Fibroblast of skin of abdomen (primary cell): ENCODE data around the gene UGT2B28. TPM values are rescaled to one million over a fixed set of nuclear protein-coding genes. Genes with fewer than 3 reads are reported as not detected.
"Not testable (repeated sequence)": the region's sequence is repeated elsewhere in the genome, so short reads cannot be mapped to it uniquely, and the experiment has no call there.

Experiments
- DNase-seq: peaks from one replicate; pipeline ENCODE4 v3.0.0-alpha.2; 2013
- polyA plus RNA-seq, 2 experiments: library from polyadenylated mRNA; unstranded; fragments of 120-200 nt; gene quantifications; one replicate each; pipeline ENCODE4 v1.2.1, GENCODE V29; 2013; ENCODE audit not compliant: insufficient read length in 2 of 2

The UGT2B28 gene
- not detected for polyA plus RNA-seq (2013, experiment 1 of 2; ENCODE audit: insufficient read length)
- polyA plus RNA-seq (2013, experiment 2 of 2; ENCODE audit: insufficient read length) = not detected

GRCh38 chr4:69280081-69280480, at the start of gene UGT2B28:
Gene UGT2B28, plus strand, starts transcription at chr4:69280475. Its CDS starts 26 bp downstream, at chr4:69280501.
- not testable (repeated sequence) for DNase-seq

- no peak for DNase-seq
These were observed 41.2 kb upstream of the UGT2B28 start for GRCh38 chr4:69239092-69239491.

- no peak for DNase-seq
These were observed 40.6 kb upstream of the UGT2B28 start for GRCh38 chr4:69239557-69240168.

- DNase-seq = not testable (repeated sequence)
These were observed 39.5 kb upstream of the UGT2B28 start for GRCh38 chr4:69240787-69241186.

GRCh38 chr4:69241746-69242145, 38.5 kb upstream of the UGT2B28 start:
- DNase-seq = not testable (repeated sequence)

DNA sequence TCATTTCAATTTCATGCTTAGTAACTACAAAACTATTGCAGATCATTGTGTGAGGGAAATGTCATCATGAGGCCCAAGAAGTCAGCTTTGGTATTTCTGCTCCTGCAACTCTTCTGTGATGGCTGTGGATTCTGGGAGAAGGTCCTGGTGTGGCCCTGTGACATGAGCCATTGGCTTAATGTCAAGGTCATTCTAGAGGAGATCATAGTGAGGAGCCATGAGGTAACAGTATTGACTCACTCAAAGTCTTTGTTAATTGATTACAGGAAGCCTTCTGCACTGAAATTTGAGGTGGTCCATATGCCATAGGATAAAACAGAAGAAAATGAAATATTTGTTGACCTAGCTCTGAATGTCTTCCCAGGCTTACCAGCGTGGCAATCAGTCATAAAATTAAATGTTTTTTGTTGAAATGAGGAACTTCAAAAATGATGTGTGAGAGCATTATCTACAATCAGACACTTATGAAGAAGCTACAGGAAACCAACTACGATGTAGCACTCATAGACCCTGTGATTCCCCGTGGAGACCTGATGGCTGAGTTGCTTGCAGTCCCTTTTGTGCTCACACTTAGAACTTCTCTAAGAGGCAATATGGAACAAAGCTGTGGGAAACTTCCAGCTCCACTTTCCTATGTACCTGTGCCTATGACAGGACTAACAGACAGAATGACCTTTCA, 37.6 kb upstream of the UGT2B28 start:
- not testable (repeated sequence) for DNase-seq

- DNase-seq = not testable (repeated sequence)
These were observed 29.4 kb upstream of the UGT2B28 start for GRCh38 chr4:69250884-69251283.

- not testable (repeated sequence) for DNase-seq
These were observed 27.0 kb upstream of the UGT2B28 start for GRCh38 chr4:69253147-69253772.

DNA sequence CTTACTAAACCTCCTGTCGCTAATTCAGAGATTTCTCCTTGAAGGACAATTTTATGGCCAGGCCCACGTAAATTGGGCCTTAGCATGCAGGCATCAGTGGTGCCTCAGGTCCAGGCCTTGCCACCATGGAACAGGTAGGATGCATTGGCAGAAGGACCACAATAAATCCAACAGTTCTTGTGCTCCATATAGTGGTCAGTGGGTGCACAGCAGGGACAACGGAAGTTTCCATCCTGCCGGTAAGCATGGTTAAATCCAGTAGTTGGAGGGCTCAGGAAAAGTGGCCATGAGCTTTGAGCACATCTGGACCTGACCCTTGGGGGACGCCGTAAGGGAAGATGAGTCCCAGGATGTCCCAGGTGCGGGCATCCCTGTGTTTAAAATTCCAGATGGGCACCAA, 11.7 kb upstream of the UGT2B28 start:
- not testable (repeated sequence) for DNase-seq

DNA sequence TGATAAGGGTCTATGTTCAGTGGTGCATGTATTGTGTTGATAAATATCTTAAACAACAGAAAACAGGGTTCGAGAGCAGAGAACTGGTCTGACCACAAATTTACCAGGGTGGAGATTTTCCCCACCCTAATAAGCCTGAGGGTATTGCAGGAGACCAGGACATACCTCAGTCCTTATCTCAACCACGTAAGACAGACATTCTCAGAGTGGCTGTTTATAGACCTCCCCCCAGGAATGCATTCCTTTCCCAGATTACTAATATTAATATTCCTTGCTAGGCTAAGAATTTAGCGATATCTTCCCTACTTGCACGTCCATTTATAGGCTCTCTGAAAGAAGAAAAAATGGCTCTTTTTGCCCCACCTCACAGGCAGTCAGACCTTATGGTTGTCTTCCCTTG, 16.1 kb downstream of the UGT2B28 start:
- not testable (repeated sequence) for DNase-seq

GRCh38 chr4:69308426-69309033, 28.3 kb downstream of the UGT2B28 start:
- DNase-seq = not testable (repeated sequence)

DNA sequence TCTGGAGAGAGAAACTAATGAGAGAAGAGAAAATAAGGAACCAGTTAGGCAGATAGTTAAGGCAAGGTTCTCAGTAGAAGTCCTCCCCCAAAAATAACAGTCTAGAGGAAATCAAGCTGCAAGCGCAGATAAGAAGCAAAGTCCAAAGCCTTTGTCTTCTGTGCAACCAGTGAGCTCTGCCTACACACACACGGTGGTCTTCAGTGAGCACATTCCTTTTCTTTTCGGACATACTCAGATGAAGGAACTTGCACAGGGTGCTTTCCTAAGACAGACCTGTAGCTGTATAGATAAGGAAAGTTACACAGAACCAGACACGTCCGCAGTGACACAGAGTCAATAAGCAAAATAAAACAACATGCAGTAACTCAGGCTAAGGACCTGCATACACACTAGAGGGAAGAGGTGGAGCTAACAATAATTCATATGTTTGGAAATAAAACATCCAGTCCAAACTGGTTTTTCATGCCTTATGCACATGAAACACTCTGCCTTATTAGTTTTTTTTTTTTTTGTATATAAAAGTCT, 29.3 kb downstream of the UGT2B28 start:
- not testable (repeated sequence) for DNase-seq

DNA sequence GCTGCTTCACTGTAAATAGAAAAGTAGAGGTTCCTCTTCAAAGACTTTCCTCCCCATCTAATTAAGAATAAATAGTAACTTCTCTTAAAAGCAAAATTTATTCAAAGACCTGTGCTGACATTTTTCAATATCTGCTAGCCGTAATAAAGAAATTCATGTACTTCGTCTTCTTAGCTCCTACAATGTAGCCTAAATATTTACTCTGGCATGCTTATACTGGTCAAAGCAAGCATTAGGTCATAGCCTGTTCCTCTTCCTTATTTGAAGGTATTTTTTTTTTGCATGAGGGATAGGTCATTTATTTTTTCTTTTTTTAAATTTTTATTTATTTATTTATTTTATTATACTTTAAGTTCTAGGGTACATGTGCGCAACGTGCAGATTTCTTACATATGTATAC, 30.0 kb downstream of the UGT2B28 start:
- DNase-seq = not testable (repeated sequence)

DNA sequence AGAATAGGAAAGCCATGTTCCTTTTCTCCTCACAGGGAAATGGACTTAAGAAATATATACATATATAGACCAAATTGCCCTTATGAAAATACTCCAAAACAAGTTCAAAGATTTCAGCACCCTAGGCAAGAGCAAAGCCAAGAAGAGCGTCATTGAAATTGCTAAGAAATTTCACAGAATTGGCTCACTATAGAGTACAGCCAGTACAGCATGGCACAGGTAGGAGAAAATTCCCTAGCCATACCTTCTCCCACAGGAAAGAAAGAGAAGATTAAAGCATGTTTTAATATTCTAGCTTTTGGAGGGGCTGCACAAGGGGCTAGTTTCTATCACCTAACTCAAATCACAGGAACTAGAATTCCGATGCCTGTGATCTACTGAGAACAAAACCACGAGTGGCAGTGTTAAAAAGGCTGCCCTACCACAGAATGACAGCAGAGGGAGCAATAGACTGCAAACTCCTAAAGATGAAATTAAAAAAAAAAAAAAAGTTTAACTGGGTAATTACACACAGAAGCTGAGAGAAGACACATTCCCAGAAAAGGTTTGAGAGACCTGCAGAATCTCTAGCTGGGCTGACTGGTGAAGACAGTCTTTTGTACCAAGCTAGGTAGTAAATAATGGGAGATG, 37.5 kb downstream of the UGT2B28 start:
- peak; percentile 4 for DNase-seq

GRCh38 chr4:69321153-69321729, 41.0 kb downstream of the UGT2B28 start:
- DNase-seq = no peak

DNA sequence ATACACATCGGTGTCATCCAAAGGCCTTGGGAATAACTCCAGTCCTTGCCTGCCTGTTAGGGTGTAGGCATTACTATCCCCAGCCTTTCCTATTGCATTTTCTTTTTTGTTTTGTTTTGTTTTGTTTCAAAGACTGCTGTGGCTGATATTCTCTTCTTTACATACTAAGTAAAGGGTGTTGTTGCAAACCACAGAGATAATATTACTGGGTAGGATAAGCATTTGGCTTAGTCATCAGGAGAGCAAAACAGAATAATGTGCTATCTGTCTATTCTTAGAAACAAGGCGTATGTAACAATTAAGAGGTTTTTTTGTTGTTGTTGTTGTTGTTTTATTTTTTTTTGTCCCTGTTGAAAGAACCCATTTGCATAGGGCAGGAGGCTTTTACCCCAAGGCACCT, 41.8 kb downstream of the UGT2B28 start:
- peak; percentile 29 for DNase-seq

GRCh38 chr4:69323284-69323683, 43.0 kb downstream of the UGT2B28 start:
- DNase-seq = no peak

DNA sequence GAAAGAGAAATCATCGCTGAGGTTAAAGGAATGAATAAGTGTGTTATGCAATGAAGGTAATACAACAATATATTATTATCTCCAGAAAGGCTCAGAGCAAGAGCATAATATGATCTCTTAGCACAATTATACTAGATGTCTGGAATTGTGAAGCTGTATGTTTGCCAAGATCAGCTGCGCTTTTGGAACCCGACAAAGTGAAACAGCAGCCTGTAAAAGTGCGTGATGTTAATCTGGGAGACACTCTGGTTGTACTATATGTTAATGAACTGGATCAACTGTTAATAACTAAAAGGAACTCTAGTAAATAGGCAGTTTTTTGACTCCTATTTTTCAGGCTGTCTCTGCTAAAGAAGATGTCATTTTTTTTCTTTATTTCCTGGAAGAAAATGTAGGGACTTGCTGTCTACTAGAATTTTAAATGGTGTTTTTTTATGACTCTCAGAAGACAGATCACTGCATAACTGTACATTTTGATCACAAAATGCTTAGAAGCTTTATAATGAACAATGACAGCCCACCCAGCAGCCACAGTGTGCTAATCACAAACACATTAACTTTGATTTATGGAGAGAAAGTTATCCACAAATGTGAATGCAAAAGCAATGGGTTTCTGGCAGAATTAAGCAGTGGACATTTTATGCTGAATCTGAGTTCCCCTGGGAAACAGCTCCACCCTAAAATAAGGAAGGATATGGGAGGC, 50.2 kb downstream of the UGT2B28 start:
- DNase-seq = no peak

DNA sequence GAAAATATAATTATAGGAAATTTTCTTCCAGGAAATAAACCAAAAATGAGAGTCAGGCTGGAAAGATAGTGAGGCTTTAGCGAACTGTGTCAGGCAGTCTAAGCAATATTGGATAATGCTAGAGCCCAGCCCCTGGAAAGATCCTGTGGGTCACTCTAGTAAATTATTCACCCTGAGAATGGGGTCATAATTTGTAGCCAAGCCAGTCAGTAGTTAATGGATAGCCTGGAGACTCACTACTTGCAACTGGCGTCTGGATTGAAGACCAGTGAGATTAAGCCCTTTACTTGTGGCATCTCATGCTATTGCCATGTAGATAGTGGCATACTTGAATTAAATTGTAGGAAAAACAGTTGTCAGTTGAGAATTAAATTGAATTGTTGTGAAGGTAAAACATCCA, 51.0 kb downstream of the UGT2B28 start:
- not testable (repeated sequence) for DNase-seq

GRCh38 chr4:69335485-69335884, 55.2 kb downstream of the UGT2B28 start:
- not testable (repeated sequence) for DNase-seq

DNA sequence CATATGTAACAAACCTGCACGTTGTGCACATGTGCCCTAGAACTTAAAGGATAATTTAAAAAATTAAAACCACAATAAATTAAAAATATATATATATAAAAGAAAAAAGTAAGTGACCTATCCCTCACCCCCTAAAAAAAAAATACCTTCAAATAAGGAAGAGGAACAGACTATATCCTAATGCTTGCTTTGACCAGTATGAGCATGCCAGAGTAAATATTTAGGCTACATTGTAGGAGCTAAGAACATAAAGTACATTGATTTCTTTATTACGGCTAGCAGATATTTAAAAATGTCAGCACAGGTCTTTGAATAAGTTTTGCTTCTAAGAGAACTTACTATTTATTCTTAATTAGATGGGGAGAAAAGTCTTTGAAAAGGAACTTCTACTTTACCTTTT, 62.8 kb downstream of the UGT2B28 start:
- not testable (repeated sequence) for DNase-seq
